ENCODE data around the gene MPP3. TPM values are rescaled to one million over a fixed set of nuclear protein-coding genes. Genes with fewer than 3 reads are reported as not detected.
"Not testable (repeated sequence)": the region's sequence is repeated elsewhere in the genome, so short reads cannot be mapped to it uniquely, and the experiment has no call there.

Gene MPP3
- total RNA-seq, 6 donors from 2014 or later: 16.2 to 142 (median 38.5) TPM

DNA sequence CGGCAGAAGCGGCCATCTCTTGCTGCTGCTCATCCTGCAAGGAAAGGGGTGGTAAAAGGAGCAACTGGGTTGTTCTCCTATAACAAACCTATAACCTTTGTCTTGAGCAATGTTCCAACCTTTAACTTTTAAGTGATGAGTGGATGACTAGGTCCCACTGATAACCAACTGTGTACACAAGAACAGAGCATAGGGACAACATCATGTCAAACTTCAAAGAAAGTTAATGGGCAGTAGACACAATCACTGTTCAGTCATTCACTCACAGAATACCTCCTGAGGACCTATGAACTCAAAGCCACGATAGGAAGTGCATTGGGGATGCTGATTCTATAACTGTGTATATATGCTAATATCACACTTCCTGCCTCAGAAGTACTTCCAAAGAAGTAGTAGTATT lies 31.1 kb downstream of the MPP3 start:
- Histone ChIP-seq H3K4me1 (peaks cover 0 to 5% (median 1%) of the 10 kb centered on the region in 4 donors), H3K9me3 (no peaks in the 10 kb centered on the region), H3K4me3 (no peak overlapping the region), H3K36me3 (peaks cover 0 to 31% (median 2%) of the 10 kb centered on the region in 4 donors), H3K27ac (no peak overlapping the region), H3K27me3 (no peaks in the 10 kb centered on the region)
- DNase-seq (no peak), ATAC-seq (ENCODE audit: low FRiP score in 2 of 2) (no peak)
- 13 to 70% methylated on average over 1 to 3 of the region's 3 CpGs for WGBS, 2 donors
- TF ChIP-seq, protein P1, sequence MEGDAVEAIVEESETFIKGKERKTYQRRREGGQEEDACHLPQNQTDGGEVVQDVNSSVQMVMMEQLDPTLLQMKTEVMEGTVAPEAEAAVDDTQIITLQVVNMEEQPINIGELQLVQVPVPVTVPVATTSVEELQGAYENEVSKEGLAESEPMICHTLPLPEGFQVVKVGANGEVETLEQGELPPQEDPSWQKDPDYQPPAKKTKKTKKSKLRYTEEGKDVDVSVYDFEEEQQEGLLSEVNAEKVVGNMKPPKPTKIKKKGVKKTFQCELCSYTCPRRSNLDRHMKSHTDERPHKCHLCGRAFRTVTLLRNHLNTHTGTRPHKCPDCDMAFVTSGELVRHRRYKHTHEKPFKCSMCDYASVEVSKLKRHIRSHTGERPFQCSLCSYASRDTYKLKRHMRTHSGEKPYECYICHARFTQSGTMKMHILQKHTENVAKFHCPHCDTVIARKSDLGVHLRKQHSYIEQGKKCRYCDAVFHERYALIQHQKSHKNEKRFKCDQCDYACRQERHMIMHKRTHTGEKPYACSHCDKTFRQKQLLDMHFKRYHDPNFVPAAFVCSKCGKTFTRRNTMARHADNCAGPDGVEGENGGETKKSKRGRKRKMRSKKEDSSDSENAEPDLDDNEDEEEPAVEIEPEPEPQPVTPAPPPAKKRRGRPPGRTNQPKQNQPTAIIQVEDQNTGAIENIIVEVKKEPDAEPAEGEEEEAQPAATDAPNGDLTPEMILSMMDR (IDR thresholded peaks at IDR 0.05): no peak
- TF ChIP-seq POLR2AphosphoS5 (IDR thresholded peaks at IDR 0.05): no peak
- no peak for TF ChIP-seq EP300 (IDR thresholded peaks at IDR 0.05)
- no peak for TF ChIP-seq POLR2A (IDR thresholded peaks at IDR 0.05)

- no peaks in the 10 kb centered on the region for H3K27me3 ChIP-seq
- H3K36me3 ChIP-seq: peaks cover 0 to 23% (median 2%) of the 10 kb centered on the region in 4 donors
- H3K4me3 ChIP-seq: no peak overlapping the region
- ATAC-seq (ENCODE audit: low FRiP score in 2 of 2): no peak
- no peak overlapping the region for H3K27ac ChIP-seq
- no peak for TF ChIP-seq POLR2A (IDR thresholded peaks at IDR 0.05)
- no peak for TF ChIP-seq EP300 (IDR thresholded peaks at IDR 0.05)
- TF ChIP-seq POLR2AphosphoS5 (IDR thresholded peaks at IDR 0.05): no peak
- TF ChIP-seq, protein P1 (IDR thresholded peaks at IDR 0.05): no peak
- H3K9me3 ChIP-seq: no peaks in the 10 kb centered on the region
- DNase-seq: no peak
- 81 to 94% methylated on average over 3 of the region's 3 CpGs for WGBS, 2 donors
- H3K4me1 ChIP-seq: peaks cover 0 to 5% (median 1%) of the 10 kb centered on the region in 4 donors
Observed at GRCh38 chr17:43800736-43801135, 32.2 kb downstream of the MPP3 start.

DNA sequence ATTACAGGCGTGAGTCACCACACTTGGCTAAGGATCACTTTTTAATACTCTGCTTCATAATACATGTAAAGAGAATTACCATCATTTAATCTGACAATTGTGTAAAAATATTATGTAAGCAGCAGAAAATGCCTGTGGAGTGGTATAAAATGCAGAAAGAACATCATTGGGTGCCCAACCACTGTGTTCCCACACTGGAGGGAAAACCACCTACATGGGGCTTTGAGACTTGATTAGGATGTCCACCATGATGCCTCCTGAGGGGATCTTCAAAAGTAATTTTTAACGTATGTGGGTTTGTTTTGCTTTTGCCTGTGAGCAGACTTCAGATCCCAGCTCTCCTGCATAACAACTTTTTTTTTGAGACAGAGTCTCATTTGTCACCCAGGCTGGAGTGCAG lies 33.9 kb downstream of the MPP3 start:
- Histone ChIP-seq H3K4me3 (no peak overlapping the region), H3K9me3 (no peaks in the 10 kb centered on the region), H3K36me3 (peaks cover 0 to 17% (median 2%) of the 10 kb centered on the region in 4 donors), H3K4me1 (peaks cover 0 to 5% (median 1%) of the 10 kb centered on the region in 4 donors), H3K27me3 (no peaks in the 10 kb centered on the region), H3K27ac (no peak overlapping the region)
- no peak for ATAC-seq (ENCODE audit: low FRiP score in 2 of 2)
- no peak for TF ChIP-seq POLR2AphosphoS5 (IDR thresholded peaks at IDR 0.05)
- no peak for TF ChIP-seq POLR2A (IDR thresholded peaks at IDR 0.05)
- TF ChIP-seq EP300 (IDR thresholded peaks at IDR 0.05): no peak
- TF ChIP-seq, protein P1 (IDR thresholded peaks at IDR 0.05): no peak
- 88 to 97% methylated on average over 2 of the region's 2 CpGs for WGBS, 2 donors
- no peak for DNase-seq

GRCh38 chr17:43798024-43798423 lies 34.9 kb downstream of the MPP3 start:
- H3K4me3 ChIP-seq; H3K27ac ChIP-seq; H3K9me3 ChIP-seq; H3K4me1 ChIP-seq; H3K27me3 ChIP-seq; ATAC-seq (ENCODE audit: low FRiP score in 2 of 2); H3K36me3 ChIP-seq: not testable (repeated sequence)
- 52 to 60% methylated on average over 3 to 9 of the region's 9 CpGs for WGBS, 2 donors
- peak in 1 of 2 donors; percentile 67 for DNase-seq

- 78 to 96% methylated on average over 3 to 4 of the region's 4 CpGs for WGBS, 2 donors
- H3K27ac ChIP-seq; ATAC-seq (ENCODE audit: low FRiP score in 2 of 2); H3K36me3 ChIP-seq; DNase-seq; H3K4me1 ChIP-seq; H3K9me3 ChIP-seq; H3K27me3 ChIP-seq; H3K4me3 ChIP-seq: not testable (repeated sequence)
Observed at GRCh38 chr17:43792668-43793067, 40.3 kb downstream of the MPP3 start.

DNA sequence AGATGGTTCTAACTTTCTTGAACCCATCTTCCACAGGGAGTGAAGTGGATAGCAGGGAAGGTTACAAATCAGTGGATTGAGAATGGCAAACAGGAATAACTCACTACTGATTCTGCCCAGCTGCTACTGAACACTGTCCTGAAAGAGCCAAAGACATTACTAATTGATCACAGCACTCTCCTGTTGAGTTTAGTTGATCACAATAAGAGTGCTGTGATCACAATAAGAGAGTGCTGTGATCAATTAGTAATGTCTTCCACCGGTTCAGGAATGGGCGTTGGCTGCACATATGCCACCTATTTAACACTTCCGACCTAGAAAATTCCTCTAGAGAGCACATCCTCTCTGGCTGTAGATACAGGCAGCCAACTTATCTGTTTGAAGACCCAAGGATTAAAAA lies 41.4 kb downstream of the MPP3 start:
- DNase-seq (no peak), ATAC-seq (ENCODE audit: low FRiP score in 2 of 2) (no peak)
- Histone ChIP-seq H3K36me3 (no peaks in the 10 kb centered on the region), H3K4me3 (no peak overlapping the region), H3K9me3 (no peaks in the 10 kb centered on the region), H3K27me3 (no peaks in the 10 kb centered on the region), H3K27ac (no peak overlapping the region), H3K4me1 (peaks cover 0 to 2% (median 0%) of the 10 kb centered on the region in 4 donors)
- no peak for TF ChIP-seq POLR2AphosphoS5 (IDR thresholded peaks at IDR 0.05)
- no peak for TF ChIP-seq POLR2A (IDR thresholded peaks at IDR 0.05)
- no peak for TF ChIP-seq EP300 (IDR thresholded peaks at IDR 0.05)
- TF ChIP-seq, protein P1 (IDR thresholded peaks at IDR 0.05): no peak
- WGBS, 2 donors: 20 to 41% methylated on average over 3 of the region's 3 CpGs

All from upper lobe of left lung (tissue), 6 donors.